GM12878 (cell line): ENCODE measurements around the gene SMYD5. TPM values are rescaled to one million over a fixed set of nuclear protein-coding genes. Genes with fewer than 3 reads are reported as not detected.

Experiments
- ATAC-seq: fragments of 200-7000 bp; cut with Tn5 transposase; 3 replicates; pipeline ENCODE4 v1.9.1; 2020; ENCODE audit warnings: mild to moderate bottlenecking, moderate library complexity
- BruUV-seq: library from RNA; stranded (reverse); fragments of 400-500 nt; replicated peaks from 2 replicates; lab custom pipeline; 2021; lab: Mats Ljungman, UMichigan
- CTCF ChIA-PET: fragments of 300-600 bp; sonication (Branson Sonifier 250); formaldehyde crosslinking; extraction: SDS; loops from one replicate; lab custom pipeline; 2021; ENCODE audit warnings: inconsistent platforms; lab: Yijun Ruan, JAX
- POLR2A ChIA-PET: fragments of 350-600 bp; formaldehyde crosslinking; extraction: SDS; loops from one replicate; lab custom pipeline; 2021; ENCODE audit warnings: inconsistent platforms; lab: Charles Lee
- RAD21 ChIA-PET: fragments of 300-600 bp; sonication (Branson Sonifier 250); formaldehyde crosslinking; loops from one replicate; lab custom pipeline; 2023; ENCODE audit warnings: antibody characterized with exemption; ENCODE audit not compliant: unreplicated experiment; lab: Charles Lee
- SMC1A ChIA-PET: fragments of 300-600 bp; sonication (Branson Sonifier 250); formaldehyde crosslinking; loops from one replicate; lab custom pipeline; 2023; ENCODE audit not compliant: unreplicated experiment, uncharacterized antibody; lab: Charles Lee
- DNase-seq: peaks from one replicate; pipeline ENCODE4 v3.0.0-alpha.2; 2011; ENCODE audit warnings: low read depth, low spot score
- FAIRE-seq: peaks from 3 replicates; lab custom pipeline; 2011; peaks lifted over from hg19 to GRCh38; lab: Jason Lieb, UNC
- H2AFZ ChIP-seq: 2 replicates; pipeline ENCODE4 v1.6.0; 2011; ENCODE audit warnings: low read depth, low read length, control low read depth; ENCODE audit not compliant: control insufficient read depth
- H3K27ac ChIP-seq: 2 replicates; pipeline ENCODE4 v1.5.1; 2011; ENCODE audit warnings: control low read depth; ENCODE audit not compliant: control insufficient read depth, insufficient read depth
- H3K27me3 ChIP-seq, 2 experiments: replicated peaks in 1 of 2; 2 replicates each; pipeline versions ENCODE4 v1.6.0 to v1.6.1; 2011; ENCODE audit warnings: low read length in 1 of 2; ENCODE audit not compliant: control insufficient read depth in 2 of 2, insufficient read depth in 2 of 2
- H3K36me3 ChIP-seq, 2 experiments: 2 replicates each; pipeline ENCODE4 v1.5.1; 2011; ENCODE audit warnings: low read length in 1 of 2; ENCODE audit not compliant: control insufficient read depth in 2 of 2, insufficient read depth in 2 of 2
- H3K4me1 ChIP-seq: 2 replicates; pipeline ENCODE4 v1.6.1; 2011; ENCODE audit warnings: mild to moderate bottlenecking, low read length, moderate library complexity, mixed read lengths; ENCODE audit not compliant: control insufficient read depth, insufficient read depth
- H3K4me2 ChIP-seq: 2 replicates; pipeline ENCODE4 v1.6.0; 2011; ENCODE audit warnings: control low read depth; ENCODE audit not compliant: control insufficient read depth, insufficient read depth
- H3K4me3 ChIP-seq: fragments of 200-600 bp; sonication (generic); 2 replicates; pipeline ENCODE4 v1.5.1; 2016
- H3K79me2 ChIP-seq: 2 replicates; pipeline ENCODE4 v1.6.0; 2011; ENCODE audit warnings: low read length; ENCODE audit not compliant: control insufficient read depth, insufficient read depth
- H3K9ac ChIP-seq: 2 replicates; pipeline ENCODE4 v1.8.0; 2011; ENCODE audit warnings: low read length, control low read depth, mixed read lengths; ENCODE audit not compliant: control insufficient read depth, insufficient read depth
- H3K9me3 ChIP-seq: replicated peaks from 3 replicates; pipeline ENCODE4 v1.5.1; 2011; ENCODE audit warnings: mild to moderate bottlenecking, low read length; ENCODE audit not compliant: control insufficient read depth, insufficient read depth
- H4K20me1 ChIP-seq: 2 replicates; pipeline ENCODE4 v1.6.0; 2011; ENCODE audit not compliant: control insufficient read depth, insufficient read depth
- ASH2L ChIP-seq: fragments of 300-600, 200-600 bp; sonication (generic); IDR thresholded peaks from 2 replicates; pipeline ENCODE4 v1.6.1; 2017; ENCODE audit warnings: low read depth, mild to moderate bottlenecking, borderline replicate concordance
- BACH1 ChIP-seq: fragments of 450-650 bp; IDR thresholded peaks from 2 replicates; pipeline ENCODE4 v1.6.1; 2017; ENCODE audit warnings: mild to moderate bottlenecking, borderline replicate concordance
- CREM ChIP-seq: IDR thresholded peaks from 2 replicates; pipeline ENCODE4 v1.6.1; 2014; ENCODE audit warnings: antibody characterized with exemption, low read depth
- HDAC2 ChIP-seq: fragments of 200-600 bp; sonication (generic); IDR thresholded peaks from 2 replicates; pipeline ENCODE4 v1.6.1; 2017
- NFYB ChIP-seq: IDR thresholded peaks from 2 replicates; pipeline ENCODE4 v1.6.1; 2011; ENCODE audit warnings: low read depth, mild to moderate bottlenecking, low read length, improper control_type of control experiment, moderate library complexity; ENCODE audit not compliant: insufficient read depth
- NR2C1 ChIP-seq: fragments of 450-650 bp; IDR thresholded peaks from 2 replicates; pipeline ENCODE4 v1.6.1; 2017; ENCODE audit warnings: antibody characterized with exemption, mild to moderate bottlenecking, moderate library complexity
- POLR2AphosphoS2 ChIP-seq: IDR thresholded peaks from 2 replicates; pipeline ENCODE4 v1.6.1; 2011; ENCODE audit warnings: low read depth, mild to moderate bottlenecking, low read length, improper control_type of control experiment, moderate library complexity
- RCOR1 ChIP-seq: conservative IDR thresholded peaks from 2 replicates; pipeline ENCODE4 v1.6.1; 2012; ENCODE audit warnings: low read depth, low read length, improper control_type of control experiment
- SMAD5 ChIP-seq: IDR thresholded peaks from 2 replicates; pipeline ENCODE4 v1.6.1; 2016; ENCODE audit warnings: antibody characterized with exemption, low read depth
- SUZ12 ChIP-seq: fragments of 200-600 bp; sonication (generic); IDR thresholded peaks from one replicate; pipeline ENCODE4 v1.6.1; 2018; ENCODE audit warnings: antibody characterized with exemption, mild to moderate bottlenecking; ENCODE audit not compliant: unreplicated experiment
- TCF12 ChIP-seq: IDR thresholded peaks from 2 replicates; pipeline ENCODE4 v1.6.1; 2011; ENCODE audit warnings: low read depth, mild to moderate bottlenecking, low read length
- ZBED1 ChIP-seq: IDR thresholded peaks from 2 replicates; pipeline ENCODE4 v1.6.1; 2016; ENCODE audit warnings: borderline replicate concordance
- WGBS: methylation state at CpG from one replicate; pipeline ENCODE4 v1.1.6; 2016; ENCODE audit warnings: low lambda C conversion rate; ENCODE audit not compliant: insufficient replicate concordance, insufficient coverage; ENCODE audit errors: missing lambda C conversion rate; 5-methylcytosine and 5-hydroxymethylcytosine counted together
- in situ Hi-C: fragments of 300-500 bp; cut with MboI; formaldehyde crosslinking; loops from 9 replicates; pipeline ENCODE4 v1.14.3; 2018; ENCODE audit warnings: mixed read lengths
- intact Hi-C: fragments of 100-400 bp; cut with micrococcal nuclease; formaldehyde crosslinking; loops from one replicate; pipeline ENCODE4 v1.14.2; 2022; ENCODE audit not compliant: unreplicated experiment
- polyA plus RNA-seq, 11 experiments: library from polyadenylated mRNA; depleted of rRNA in 4 of 11; unstranded in 6 of 11; stranded (reverse) in 5 of 11; fragments of >200 nt; fragmentation: Nextera tagmentation in 4 of 11; fragmentation: Illumina TruSeq in 1 of 11; extraction: Ambion mirVana in 4 of 11; extraction: Trizol in 1 of 11; gene quantifications; 1 replicate in 1 of 11; 2 replicates in 10 of 11; pipeline versions ENCODE4 v1.2.1 to v1.2.3, GENCODE V29; 2011 to 2016; ENCODE audit warnings: inconsistent platforms in 2 of 11, missing spikeins in 2 of 11, low read depth in 1 of 11
- total RNA-seq, 4 experiments: library from RNA; depleted of rRNA in 3 of 4; stranded (reverse); fragments of >200 nt in 3 of 4; fragmentation: Illumina TruSeq in 1 of 4; extraction: Trizol in 1 of 4; gene quantifications; 2 replicates each; pipeline versions ENCODE4 v1.2.1 to v1.2.3, GENCODE V29; 2013 to 2021
- TF ChIP-seq, protein P1 (sequence below): IDR thresholded peaks from 2 replicates; pipeline ENCODE4 v1.6.1; 2011; ENCODE audit warnings: borderline replicate concordance, low read depth, mild to moderate bottlenecking, moderate library complexity, mixed read lengths, low read length; ENCODE audit not compliant: insufficient read depth; ENCODE audit errors: extremely low read length
- TF ChIP-seq, protein P2 (sequence below): fragments of 450-650 bp; IDR thresholded peaks from 2 replicates; pipeline ENCODE4 v1.6.1; 2017; ENCODE audit warnings: mild to moderate bottlenecking, moderate library complexity
- TF ChIP-seq, protein P3 (sequence below): fragments of 150-350 bp; IDR thresholded peaks from 2 replicates; pipeline ENCODE4 v1.6.1; 2016; ENCODE audit warnings: low read depth, low read length
- TF ChIP-seq, protein P4 (sequence below): fragments of 450-650 bp; IDR thresholded peaks from 2 replicates; pipeline ENCODE4 v1.6.1; 2014; ENCODE audit warnings: mild to moderate bottlenecking

SMYD5 gene
- total and polyA plus RNA-seq, 10 of the 15 experiments (the other 5 are each of a cell fraction or from before 2014, with no cell fraction given) = 6.1 to 35.3 (median 26.4) TPM

DNA sequence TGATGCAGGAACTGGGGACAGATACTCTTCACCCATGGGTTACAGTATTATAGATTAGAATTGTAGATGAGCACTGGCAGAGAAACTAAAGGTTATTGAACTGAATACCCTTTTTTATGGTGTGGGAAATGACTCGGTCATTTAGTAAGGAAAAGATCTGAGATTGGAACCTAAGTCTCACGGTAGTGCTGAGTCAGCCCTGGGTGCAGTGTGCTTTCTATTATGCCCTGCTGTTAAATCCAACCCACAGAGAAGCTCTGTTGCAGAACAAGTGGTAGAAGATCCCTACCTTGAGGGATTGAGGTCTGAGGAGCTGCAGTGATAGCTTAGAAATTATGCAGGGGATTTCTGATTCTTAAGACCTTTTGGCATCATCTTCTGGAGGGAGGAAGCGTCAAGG lies 32.8 kb downstream of the SMYD5 start:
- Histone ChIP-seq H3K27ac (no peak overlapping the region), H3K79me2 (peaks cover 4% of the 10 kb centered on the region), H3K4me2 (no peak overlapping the region), H3K4me1 (no peaks in the 10 kb centered on the region), H4K20me1 (no peaks in the 10 kb centered on the region; the same call in 1 of the 2 replicates), H3K27me3 (no peaks in the 10 kb centered on the region), H3K36me3 (peaks cover 38 to 54% of the 10 kb centered on the region in 2 experiments), H3K9me3 (no peaks in the 10 kb centered on the region), H3K9ac (no peak overlapping the region), H2AFZ (no peak overlapping the region), H3K4me3 (no peak overlapping the region)
- ChIA-PET SMC1A (no interaction called here), RAD21 (interaction anchor here (1.3 kb wide), 1 partner anchor 32 kb away, joined by 4 read pairs; no protein-coding TSS in a partner anchor), POLR2A (interaction anchor here (1.0 kb wide), 1 partner anchor 8 kb away, joined by 3 read pairs; no protein-coding TSS in a partner anchor), CTCF (interaction anchor here (1.6 kb wide), 1 partner anchor 11 kb away, joined by 6 read pairs; no protein-coding TSS in a partner anchor)
- intact Hi-C loops (no loop called here), in situ Hi-C loops (no loop called here)
- ATAC-seq = no peak
- no TSS peak for BruUV-seq
- no peak for FAIRE-seq
- 94% methylated on average over 3 of the region's 3 CpGs for WGBS
- DNase-seq = no peak
- TF ChIP-seq, protein P1, sequence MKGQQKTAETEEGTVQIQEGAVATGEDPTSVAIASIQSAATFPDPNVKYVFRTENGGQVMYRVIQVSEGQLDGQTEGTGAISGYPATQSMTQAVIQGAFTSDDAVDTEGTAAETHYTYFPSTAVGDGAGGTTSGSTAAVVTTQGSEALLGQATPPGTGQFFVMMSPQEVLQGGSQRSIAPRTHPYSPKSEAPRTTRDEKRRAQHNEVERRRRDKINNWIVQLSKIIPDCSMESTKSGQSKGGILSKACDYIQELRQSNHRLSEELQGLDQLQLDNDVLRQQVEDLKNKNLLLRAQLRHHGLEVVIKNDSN = no peak
- no peak for TF ChIP-seq SMAD5
- TF ChIP-seq ZBED1 = no peak
- TF ChIP-seq CREM = no peak
- no peak for TF ChIP-seq RCOR1
- TF ChIP-seq, protein P2, sequence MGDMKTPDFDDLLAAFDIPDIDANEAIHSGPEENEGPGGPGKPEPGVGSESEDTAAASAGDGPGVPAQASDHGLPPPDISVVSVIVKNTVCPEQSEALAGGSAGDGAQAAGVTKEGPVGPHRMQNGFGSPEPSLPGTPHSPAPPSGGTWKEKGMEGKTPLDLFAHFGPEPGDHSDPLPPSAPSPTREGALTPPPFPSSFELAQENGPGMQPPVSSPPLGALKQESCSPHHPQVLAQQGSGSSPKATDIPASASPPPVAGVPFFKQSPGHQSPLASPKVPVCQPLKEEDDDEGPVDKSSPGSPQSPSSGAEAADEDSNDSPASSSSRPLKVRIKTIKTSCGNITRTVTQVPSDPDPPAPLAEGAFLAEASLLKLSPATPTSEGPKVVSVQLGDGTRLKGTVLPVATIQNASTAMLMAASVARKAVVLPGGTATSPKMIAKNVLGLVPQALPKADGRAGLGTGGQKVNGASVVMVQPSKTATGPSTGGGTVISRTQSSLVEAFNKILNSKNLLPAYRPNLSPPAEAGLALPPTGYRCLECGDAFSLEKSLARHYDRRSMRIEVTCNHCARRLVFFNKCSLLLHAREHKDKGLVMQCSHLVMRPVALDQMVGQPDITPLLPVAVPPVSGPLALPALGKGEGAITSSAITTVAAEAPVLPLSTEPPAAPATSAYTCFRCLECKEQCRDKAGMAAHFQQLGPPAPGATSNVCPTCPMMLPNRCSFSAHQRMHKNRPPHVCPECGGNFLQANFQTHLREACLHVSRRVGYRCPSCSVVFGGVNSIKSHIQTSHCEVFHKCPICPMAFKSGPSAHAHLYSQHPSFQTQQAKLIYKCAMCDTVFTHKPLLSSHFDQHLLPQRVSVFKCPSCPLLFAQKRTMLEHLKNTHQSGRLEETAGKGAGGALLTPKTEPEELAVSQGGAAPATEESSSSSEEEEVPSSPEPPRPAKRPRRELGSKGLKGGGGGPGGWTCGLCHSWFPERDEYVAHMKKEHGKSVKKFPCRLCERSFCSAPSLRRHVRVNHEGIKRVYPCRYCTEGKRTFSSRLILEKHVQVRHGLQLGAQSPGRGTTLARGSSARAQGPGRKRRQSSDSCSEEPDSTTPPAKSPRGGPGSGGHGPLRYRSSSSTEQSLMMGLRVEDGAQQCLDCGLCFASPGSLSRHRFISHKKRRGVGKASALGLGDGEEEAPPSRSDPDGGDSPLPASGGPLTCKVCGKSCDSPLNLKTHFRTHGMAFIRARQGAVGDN = no peak
- TF ChIP-seq BACH1 = no peak
- no peak for TF ChIP-seq HDAC2
- no peak for TF ChIP-seq POLR2AphosphoS2
- no peak for TF ChIP-seq NR2C1
- TF ChIP-seq, protein P3, sequence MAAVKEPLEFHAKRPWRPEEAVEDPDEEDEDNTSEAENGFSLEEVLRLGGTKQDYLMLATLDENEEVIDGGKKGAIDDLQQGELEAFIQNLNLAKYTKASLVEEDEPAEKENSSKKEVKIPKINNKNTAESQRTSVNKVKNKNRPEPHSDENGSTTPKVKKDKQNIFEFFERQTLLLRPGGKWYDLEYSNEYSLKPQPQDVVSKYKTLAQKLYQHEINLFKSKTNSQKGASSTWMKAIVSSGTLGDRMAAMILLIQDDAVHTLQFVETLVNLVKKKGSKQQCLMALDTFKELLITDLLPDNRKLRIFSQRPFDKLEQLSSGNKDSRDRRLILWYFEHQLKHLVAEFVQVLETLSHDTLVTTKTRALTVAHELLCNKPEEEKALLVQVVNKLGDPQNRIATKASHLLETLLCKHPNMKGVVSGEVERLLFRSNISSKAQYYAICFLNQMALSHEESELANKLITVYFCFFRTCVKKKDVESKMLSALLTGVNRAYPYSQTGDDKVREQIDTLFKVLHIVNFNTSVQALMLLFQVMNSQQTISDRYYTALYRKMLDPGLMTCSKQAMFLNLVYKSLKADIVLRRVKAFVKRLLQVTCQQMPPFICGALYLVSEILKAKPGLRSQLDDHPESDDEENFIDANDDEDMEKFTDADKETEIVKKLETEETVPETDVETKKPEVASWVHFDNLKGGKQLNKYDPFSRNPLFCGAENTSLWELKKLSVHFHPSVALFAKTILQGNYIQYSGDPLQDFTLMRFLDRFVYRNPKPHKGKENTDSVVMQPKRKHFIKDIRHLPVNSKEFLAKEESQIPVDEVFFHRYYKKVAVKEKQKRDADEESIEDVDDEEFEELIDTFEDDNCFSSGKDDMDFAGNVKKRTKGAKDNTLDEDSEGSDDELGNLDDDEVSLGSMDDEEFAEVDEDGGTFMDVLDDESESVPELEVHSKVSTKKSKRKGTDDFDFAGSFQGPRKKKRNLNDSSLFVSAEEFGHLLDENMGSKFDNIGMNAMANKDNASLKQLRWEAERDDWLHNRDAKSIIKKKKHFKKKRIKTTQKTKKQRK = no peak
- TF ChIP-seq ASH2L = no peak
- TF ChIP-seq SUZ12 = no peak
- no peak for TF ChIP-seq NFYB
- TF ChIP-seq TCF12 = no peak
- TF ChIP-seq, protein P4, sequence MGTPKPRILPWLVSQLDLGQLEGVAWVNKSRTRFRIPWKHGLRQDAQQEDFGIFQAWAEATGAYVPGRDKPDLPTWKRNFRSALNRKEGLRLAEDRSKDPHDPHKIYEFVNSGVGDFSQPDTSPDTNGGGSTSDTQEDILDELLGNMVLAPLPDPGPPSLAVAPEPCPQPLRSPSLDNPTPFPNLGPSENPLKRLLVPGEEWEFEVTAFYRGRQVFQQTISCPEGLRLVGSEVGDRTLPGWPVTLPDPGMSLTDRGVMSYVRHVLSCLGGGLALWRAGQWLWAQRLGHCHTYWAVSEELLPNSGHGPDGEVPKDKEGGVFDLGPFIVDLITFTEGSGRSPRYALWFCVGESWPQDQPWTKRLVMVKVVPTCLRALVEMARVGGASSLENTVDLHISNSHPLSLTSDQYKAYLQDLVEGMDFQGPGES = no peak
